HG02870 (cell line): ENCODE data around the gene ANKRD40.

Experiments
- ATAC-seq: cut with Tn5 transposase; IDR thresholded peaks from one replicate; pipeline ENCODE4 v1.9.1; 2021; ENCODE audit warnings: mild to moderate bottlenecking, moderate library complexity; ENCODE audit not compliant: unreplicated experiment

ANKRD40 gene

GRCh38 chr17:50651661-50652060, 56.1 kb downstream of the ANKRD40 start:
- no peak for ATAC-seq

- no peak for ATAC-seq
Observed at GRCh38 chr17:50649042-50649908, 58.4 kb downstream of the ANKRD40 start.

GRCh38 chr17:50647187-50647586, 60.5 kb downstream of the ANKRD40 start:
- ATAC-seq, result no peak

- ATAC-seq, result no peak
Observed at GRCh38 chr17:50645748-50646682, 61.7 kb downstream of the ANKRD40 start.
